Epithelial cell of prostate (primary cell): ENCODE measurements around the gene SYNJ2BP.

Source experiments
- DNase-seq: peaks from one replicate; pipeline ENCODE4 v3.0.0-alpha.2; 2011; ENCODE audit warnings: low read depth, low spot score
- H3K27ac ChIP-seq: fragments of 450-650 bp; 2 replicates; pipeline ENCODE4 v1.5.1; 2017; ENCODE audit warnings: mild to moderate bottlenecking

Gene SYNJ2BP

GRCh38 chr14:70394674-70395306 lies 22.1 kb downstream of the SYNJ2BP start:
- no peak for DNase-seq
- H3K27ac ChIP-seq = no peak overlapping the region

GRCh38 chr14:70392676-70393075 lies 24.2 kb downstream of the SYNJ2BP start:
- H3K27ac ChIP-seq = no peak overlapping the region
- no peak for DNase-seq

GRCh38 chr14:70391493-70392391 lies 25.1 kb downstream of the SYNJ2BP start:
- H3K27ac ChIP-seq = no peak overlapping the region
- no peak for DNase-seq

- no peak for DNase-seq
- H3K27ac ChIP-seq = no peak overlapping the region
Observed at GRCh38 chr14:70382536-70382935, 34.4 kb downstream of the SYNJ2BP start.

- no peak for DNase-seq
- H3K27ac ChIP-seq = no peak overlapping the region
Observed at GRCh38 chr14:70380824-70381223, 36.1 kb downstream of the SYNJ2BP start.

GRCh38 chr14:70378696-70379095 lies 38.2 kb downstream of the SYNJ2BP start:
- H3K27ac ChIP-seq = no peak overlapping the region
- DNase-seq = no peak
